GM19468 (cell line): Measurements from ENCODE around the gene FAM171A1.
A peak's percentile ranks its signal among the peaks of the same experiment; 100 is the strongest.

Experiments
- ATAC-seq: cut with Tn5 transposase; IDR thresholded peaks from one replicate; pipeline ENCODE4 v1.9.1; 2021; ENCODE audit warnings: mild to moderate bottlenecking, moderate library complexity, moderate number of reproducible peaks; ENCODE audit not compliant: unreplicated experiment; ENCODE audit errors: extremely low read depth

The FAM171A1 gene

DNA sequence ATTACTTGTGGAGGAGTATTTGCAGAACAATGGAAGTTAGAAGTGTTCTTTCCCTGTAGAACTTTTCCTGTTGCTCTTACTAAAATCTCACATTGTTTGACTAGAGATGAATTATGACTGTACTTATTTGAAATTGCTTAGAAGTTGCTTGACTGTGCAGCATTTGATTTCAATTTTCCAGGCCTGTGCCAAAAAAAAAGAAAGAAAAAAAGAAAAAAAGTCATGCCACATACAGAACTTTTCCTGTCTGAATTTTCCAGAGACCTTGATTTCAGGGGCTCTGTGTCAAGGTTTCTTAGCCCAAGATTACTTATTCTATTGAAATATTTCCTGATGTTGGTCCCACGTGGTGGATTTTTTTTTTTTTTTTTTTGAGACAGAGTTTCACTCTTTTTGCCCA, 3.5 kb upstream of the FAM171A1 start:
- ATAC-seq, result no peak

DNA sequence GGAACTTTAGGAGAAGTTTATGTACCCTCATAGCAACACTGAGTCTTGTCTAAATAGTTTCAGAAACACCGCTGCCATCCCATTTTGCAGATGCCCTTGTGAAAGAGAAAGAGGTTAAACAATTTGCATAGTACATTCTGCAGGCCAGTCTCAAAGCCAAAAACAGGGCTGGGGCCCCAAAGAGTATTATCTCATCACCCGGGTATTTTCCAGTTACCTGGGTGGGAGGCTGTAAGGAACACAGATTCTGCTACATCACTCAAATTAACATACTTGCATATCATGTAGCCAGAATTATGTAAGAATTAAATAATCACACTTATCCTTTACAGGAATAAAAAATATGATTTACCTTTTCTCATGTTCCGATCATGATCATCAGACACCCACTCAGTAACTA, 3.1 kb upstream of the FAM171A1 start:
- ATAC-seq, result peak; percentile 30

DNA sequence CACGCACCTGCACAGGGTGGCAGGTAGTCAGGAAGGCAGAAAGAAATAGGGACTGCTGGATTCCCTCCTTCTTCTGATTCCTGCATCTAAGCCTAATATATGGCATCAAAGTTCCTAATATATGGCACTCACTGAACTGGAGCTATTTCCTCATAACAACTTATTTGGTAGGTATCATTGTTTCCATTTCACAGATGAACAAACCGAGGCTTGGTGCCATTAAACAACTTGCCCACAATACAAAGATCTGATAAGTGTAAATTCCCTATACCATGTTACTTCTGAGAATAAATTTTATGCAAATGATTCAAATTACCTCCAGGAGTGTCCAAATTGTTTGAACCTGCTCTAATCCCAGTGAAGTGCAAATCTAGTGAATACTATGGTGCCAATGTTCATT, 2.1 kb upstream of the FAM171A1 start:
- ATAC-seq, result no peak

DNA sequence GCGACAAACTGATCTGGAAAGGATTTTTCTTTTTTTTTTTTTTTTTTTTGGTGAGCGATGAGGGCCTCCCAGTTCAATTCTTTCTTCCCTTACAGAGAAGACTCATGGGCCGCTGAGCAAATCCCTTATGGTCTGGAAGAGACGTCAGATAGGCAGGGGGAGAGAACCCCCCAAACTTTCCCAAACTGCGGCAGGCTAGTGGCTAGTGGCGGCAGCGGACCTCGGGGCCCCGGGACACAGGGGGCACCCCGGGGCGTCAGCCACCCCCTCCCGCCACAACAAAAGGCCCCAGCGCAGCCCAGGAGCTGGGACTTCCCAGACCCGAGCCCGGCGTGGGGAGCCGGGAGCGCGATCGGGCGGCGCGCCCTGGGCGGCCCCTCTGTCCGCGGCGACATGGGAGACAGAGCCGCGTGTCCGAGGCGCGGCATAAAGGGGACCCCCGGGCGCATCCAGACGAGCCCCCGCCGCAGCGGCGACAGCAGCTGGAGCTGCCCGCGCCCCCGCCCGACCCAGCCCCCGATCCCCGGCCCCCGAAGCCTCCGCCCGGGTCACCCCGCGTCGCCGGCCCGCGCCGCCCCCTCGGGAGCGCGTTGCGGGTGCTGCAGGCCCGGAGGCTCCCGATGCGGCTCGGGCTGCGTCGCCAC, 755 bp downstream of the FAM171A1 start:
- ATAC-seq, result no peak

DNA sequence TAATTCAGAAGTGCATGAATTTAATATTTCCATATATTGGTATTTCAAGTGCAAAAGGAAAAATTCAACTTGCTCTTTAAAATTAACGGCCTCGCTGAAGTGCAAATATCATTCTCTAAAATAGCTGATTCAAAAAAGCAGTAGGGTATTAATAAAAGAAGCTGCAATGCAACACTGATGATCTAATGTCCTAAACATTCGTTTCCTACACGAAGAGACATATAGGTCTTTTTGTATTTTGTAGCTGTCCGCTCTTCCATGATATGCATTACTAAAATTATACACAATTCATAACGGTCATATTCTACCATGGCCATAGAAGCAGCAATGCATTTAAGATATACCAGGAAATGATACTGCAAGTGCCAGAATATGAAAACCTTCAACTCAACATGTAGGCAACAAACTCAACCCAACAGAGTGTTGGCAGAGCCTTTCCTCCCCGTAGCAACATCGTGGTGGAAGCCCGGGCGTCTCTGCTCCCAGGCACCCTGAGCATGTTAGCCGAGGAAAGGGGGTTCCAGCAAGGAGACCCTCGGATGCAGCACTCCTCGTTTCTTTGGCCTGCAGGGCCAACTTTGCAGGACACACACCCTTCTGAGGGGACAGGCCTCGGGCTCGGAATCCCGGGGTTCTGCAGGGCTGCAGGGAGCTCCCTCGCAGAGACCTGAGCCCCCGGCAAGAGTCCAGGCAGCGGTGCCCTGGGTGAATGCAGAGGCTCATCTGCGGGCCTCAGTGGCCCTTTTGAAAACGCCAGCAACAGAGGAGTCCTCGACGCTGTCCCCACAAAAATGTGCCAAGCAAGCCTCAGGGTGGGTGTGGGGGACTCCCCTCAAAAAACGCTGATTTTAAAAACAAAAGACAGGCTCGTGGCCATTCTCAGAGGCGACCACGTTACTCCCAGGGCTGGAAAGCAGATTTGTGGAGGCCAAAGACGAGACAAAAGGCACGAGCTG, 1.6 kb downstream of the FAM171A1 start:
- no peak for ATAC-seq

DNA sequence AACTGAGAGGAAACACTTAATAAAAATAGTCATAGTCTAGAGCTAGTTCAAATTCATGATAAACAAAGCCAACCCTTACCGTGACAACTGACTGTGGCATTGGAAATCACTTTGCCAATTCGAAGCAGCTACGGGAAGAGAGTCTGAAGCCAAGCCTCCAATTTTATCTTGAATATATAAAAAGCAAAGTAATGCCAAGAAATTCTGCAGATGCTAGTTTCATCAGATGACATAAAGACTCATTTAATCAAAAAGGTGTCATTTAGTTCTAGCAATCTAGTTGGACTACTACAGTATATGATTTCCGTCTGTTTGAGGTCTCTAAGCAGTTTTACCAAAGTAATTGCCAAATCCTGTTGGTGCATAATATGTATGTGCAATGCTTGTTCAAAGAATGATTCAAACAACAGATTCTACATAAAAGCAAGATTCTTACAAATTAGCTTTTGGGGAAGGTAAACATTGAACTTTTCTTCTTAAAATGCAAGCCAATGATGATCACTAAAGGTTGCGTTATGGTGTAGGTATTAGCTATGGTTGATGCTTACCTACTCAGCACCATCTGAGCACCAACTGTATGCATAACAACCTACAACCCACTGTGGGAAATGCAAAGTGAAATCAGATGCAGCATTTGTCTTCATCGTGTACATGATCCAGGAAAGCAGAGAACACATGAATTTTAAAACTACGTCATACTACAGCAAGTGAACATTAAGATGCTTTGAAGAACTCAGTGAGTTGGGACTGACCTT, 2.8 kb downstream of the FAM171A1 start:
- no peak for ATAC-seq

DNA sequence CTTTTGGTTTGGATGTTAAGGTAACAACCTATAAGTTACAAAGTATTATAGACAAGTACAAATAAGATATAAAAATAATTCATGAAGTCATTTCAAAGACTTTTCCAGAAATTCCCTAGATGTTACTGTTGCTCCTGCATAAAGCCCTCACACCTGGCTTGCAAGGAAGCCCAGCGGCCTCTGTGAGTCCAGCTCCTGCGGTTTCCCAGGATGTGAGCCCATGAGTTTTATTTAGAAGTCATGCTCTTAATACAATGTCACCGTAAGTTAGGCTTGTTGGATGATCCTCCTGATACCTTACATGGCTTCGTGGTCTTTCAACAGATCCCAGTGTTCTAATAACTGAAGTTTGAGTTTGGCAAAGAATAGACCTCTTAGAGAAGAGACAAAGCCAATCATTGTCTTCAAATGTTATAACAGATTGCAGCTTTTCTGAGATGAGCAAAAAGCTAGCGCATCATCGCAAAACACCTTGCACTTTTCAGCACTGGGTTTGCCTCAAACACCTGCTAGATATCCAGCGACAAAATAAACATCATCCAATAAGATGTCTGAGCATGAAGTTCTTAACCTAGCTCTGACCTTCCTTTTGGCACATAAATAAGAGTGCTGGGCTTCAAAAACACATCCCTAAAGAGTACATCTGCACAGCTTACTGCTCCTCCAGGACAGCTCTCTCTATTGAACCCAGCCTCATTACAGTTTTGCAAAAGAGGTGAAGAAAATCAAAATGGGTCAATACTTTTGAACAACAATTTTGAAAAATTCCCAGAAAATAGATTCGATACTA, 3.6 kb downstream of the FAM171A1 start:
- ATAC-seq, result no peak

DNA sequence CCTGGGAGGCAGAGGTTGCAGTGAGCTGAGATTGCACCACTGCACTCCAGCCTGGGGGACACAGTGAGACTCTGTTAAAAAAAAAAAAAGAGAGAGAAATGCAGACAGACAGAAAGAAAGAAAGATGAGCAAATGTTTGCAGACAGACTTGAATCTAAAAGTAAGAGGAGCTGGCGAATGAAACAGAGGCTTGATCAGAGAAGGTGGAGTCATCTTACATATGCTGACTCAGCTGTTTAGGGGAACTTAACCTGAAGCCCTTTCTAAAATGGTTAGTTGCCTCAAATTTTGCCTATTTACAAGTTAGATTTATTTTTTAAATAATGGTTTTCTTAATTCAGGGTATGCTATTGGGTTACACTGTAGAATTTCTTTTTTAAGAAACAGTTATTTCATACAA, 5.4 kb downstream of the FAM171A1 start:
- no peak for ATAC-seq

DNA sequence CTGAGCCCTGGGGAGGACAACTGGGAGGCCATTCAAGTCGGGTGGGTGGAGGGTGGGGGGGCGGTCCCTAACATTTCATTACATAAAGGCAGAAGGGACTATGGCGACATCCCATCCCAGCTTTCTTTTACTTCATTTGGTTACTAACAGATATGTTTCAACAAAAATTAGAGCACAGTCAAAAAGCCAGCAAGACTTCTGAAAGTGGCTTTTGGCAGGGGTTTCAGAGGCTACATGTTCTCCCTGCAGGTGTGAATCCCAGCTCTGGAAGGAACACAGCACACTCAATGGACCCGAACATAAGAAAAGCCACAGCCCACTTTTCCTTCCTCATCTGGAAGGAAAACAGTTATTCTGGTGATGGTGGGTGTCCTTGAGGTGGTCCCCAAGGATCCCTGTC, 7.1 kb downstream of the FAM171A1 start:
- ATAC-seq, result no peak

DNA sequence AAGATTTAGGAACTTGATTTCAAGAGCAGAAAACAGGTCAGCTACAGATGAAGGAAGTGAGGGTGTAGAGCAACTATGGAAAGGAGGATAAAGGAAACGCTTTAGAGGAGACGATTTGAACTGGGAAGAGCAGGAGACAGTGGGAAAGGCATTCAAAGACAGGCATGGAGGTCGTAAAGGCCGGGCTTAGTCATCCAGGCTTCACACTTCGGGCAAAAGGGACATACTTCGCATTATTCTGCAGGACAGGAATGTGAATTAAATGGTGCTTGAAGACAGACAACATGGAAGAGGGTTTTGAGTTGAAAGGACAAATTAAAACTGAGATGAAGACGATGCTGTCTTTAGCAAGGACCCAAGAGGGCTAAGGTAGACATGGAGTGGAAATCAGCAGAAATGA, 8.1 kb downstream of the FAM171A1 start:
- ATAC-seq, result no peak

DNA sequence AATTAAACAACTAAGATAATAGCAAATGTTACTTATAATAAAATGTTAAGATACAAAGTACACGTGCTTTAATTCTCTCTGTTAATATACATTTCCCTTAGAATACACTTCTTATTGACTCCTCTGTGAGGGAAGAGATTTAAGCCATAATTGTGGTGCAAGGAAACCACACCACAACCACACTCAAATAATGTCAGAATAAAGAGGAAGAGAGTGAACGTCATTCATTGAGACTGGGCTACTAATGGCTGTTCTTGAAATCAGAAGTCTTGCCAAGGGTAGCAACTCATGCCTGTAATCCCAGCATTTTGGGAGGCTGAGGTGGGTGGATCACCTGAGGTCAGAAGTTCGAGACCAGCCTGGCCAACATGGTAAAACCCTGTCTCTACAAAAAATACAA, 10.0 kb downstream of the FAM171A1 start:
- no peak for ATAC-seq

DNA sequence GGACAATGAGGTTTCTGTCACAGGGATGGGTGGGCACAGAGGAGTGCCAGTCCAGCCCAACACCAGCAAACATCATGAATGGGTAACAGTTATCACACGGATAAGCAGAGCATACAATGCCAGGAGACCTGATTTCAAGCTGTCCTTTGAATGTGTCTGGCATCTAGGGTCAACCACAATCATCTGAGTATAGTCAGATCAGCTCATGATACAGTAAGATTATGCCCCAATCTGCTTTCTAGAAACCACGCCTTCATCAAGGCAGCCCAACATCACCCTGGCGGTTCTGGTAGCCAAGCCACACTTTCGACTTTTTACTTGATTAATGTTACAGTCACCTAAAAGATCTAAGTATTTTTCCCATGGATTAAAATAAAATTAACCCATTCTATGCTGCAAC, 10.5 kb downstream of the FAM171A1 start:
- no peak for ATAC-seq

DNA sequence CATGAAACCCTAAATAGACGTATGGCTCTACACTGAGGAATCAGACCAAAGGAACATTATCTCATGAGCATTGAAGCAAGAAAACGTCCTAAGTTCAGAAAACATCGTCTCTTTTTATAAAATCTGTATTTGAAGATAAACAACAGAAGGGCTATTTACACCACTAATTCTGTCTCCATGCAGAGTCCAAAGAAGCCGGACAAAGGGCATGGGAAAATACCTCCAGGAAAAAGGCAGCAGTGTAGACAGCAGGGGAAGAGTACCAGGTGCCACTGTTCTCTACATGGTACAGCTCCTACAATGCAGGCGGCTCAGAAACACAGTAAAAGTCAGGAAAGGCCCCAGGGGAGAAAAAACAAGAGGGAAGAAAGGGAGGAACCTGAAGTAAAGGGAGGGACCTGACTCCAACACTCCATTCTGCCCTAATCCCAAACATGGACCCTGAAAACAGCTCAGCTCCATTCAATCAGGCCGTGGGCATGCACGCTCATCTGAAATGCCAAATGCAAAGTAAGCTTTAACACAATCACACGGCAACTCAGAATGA, 17.5 kb downstream of the FAM171A1 start:
- ATAC-seq, result no peak

DNA sequence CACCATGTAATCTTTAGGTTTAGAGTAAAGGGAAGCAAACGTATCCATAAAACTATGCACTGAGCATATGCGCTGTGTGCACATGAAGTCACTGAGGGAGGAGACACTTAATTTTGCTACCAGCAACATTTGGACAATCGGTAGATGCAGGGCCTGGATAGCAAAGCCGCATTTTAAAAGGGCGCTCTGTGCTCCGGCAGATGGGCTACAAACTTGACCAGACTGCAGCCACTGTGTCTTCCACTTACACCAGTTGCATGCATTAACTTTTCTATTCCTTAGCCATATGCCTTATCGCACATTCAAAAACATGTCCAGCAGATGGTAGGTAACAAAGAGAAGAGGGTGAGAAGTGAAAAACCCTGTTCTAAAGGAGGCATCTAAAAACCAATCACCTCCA, 18.3 kb downstream of the FAM171A1 start:
- ATAC-seq, result no peak

DNA sequence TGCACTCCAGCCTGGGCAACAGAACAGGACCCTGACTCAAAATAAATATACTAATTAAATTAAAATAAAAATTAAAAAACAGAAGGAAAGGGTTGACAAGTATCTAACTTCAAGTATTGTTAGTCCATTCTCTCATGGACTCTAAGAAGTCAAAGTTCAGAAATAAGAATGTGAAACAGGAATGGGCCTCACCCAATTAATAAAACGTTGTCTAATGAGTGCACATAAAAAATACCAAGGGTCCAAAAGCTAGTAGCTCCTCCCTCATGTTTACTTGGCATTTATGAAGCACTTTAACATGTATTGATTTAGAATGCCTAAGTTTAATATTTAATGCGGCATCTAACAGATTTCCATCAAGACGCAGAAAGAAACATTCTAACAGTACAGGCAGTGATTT, 18.9 kb downstream of the FAM171A1 start:
- ATAC-seq, result no peak

DNA sequence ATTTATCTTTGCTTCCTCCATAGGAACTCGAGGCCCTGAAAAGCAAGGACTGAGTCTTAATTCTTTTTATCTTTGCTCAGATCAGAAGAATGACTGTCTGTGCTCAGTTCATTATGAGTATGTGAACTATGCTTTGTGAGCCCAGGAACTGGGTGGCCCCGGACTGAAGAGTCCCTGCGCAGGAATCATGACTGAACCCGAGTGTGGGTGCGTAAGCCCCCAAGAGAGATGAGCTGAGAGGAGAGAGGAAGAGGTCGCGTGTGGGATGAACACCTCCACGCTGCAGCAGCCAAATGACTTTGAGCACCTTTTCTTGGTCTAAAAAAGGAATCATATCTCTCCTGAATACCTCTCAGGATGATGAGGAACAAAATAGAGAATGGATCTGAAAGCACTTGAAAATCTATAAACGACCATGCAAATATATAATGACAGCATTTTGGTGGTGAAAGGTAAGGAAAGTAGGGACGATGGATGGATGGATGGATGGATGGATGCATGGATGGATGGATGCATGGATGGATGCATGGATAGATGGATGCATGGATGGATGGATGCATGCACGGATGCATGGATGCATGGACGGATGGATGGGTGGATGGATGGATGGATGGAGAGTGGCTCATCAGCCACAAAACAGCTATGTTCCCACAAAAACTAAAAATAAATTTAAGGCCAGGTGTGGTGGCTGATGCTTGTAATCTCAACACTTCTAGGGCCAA, 19.8 kb downstream of the FAM171A1 start:
- no peak for ATAC-seq

DNA sequence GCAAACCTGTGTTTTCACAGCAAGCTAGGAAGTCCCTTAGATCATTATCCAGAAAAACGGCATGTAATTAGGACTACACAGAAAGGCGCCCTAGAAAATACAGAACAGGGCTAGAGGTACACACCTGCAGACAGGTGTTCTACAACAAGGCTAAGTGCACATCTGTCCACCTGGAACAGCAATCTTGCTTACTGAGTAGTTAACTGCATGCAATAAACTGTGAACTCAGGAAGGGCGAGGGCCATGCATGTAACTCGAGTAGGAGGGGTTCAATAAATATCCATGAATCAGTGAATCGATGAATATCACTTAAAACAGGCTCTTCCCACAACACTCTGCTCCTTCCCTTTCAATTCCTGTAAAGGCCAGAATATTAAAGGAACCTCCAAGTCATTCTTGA, 22.0 kb downstream of the FAM171A1 start:
- ATAC-seq, result no peak

DNA sequence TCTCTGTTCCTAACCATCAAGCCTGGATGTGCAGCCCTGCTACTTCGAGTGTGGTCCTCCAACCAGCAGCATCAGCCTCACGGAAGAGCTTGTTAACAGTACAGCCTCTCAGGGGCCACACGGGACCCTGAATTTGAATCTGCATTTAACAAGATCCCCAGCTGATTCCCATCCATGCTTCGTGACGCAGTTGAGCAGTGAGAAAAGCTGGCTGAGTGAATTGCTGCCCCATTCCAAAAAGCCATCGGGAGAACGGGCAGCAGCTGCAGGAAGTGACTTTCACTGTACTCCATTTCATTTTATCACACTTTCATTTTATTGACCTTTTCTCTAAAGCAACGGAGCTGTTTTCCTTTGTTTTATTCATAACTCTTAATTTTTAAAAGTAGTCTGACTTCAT, 22.5 kb downstream of the FAM171A1 start:
- ATAC-seq, result no peak

DNA sequence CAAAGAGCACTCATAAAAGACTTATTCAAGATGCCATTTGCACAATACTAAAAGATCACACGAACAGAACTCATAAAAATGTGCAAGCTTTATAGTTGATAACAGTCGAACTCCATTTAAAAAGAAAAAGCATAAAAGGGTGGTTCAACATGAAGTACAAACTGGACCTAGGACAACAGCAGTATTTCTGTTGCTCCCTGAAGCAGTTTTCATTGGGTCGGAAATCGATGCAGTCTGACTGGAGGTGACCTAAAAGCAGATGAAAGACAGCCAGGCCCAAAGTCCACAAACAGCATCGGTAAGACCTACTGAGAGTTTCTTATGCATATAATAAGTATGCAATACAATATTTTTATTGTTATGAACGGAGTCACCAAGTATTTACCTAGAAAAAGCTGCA, 23.9 kb downstream of the FAM171A1 start:
- ATAC-seq, result no peak
